GM21367 (cell line): ENCODE measurements around the gene TTC33.
A peak's percentile ranks its signal among the peaks of the same experiment; 100 is the strongest.
"Not testable (repeated sequence)": the region's sequence is repeated elsewhere in the genome, so short reads cannot be mapped to it uniquely, and the experiment has no call there.

Experiments used
- ATAC-seq: cut with Tn5 transposase; IDR thresholded peaks from one replicate; pipeline ENCODE4 v1.9.1; 2021; ENCODE audit not compliant: unreplicated experiment

Gene TTC33

GRCh38 chr5:40780199-40780598 lies 24.4 kb upstream of the TTC33 start:
- no peak for ATAC-seq

GRCh38 chr5:40779561-40779960 lies 23.8 kb upstream of the TTC33 start:
- no peak for ATAC-seq

GRCh38 chr5:40778133-40778532 lies 22.4 kb upstream of the TTC33 start:
- no peak for ATAC-seq

- no peak for ATAC-seq
These were observed 20.9 kb upstream of the TTC33 start for GRCh38 chr5:40776658-40776977.

GRCh38 chr5:40775846-40776657 lies 20.3 kb upstream of the TTC33 start:
- ATAC-seq: no peak

GRCh38 chr5:40775085-40775845 lies 19.5 kb upstream of the TTC33 start:
- ATAC-seq: no peak

GRCh38 chr5:40774623-40775022 lies 18.9 kb upstream of the TTC33 start:
- ATAC-seq: no peak

GRCh38 chr5:40770764-40771163 lies 15.0 kb upstream of the TTC33 start:
- no peak for ATAC-seq

DNA sequence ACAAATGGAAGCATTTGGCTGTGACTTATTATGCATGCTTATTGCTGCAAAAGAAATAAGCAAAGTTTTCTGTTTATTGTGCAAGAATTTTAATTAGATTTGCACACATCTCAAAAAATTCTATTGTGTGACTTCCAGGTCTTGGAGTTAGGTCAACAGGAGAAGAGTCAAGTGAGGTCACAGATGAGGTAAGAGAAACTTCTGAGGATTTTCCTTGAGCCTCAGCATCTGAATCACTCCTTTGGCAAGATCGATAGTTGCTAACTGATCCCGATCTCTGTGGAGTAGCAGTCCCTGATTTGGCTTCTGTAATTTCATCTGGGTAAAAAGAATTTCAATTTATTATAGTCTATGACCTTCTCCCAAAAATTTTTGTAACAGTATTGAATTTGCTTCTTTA lies 6.9 kb upstream of the TTC33 start:
- no peak for ATAC-seq

DNA sequence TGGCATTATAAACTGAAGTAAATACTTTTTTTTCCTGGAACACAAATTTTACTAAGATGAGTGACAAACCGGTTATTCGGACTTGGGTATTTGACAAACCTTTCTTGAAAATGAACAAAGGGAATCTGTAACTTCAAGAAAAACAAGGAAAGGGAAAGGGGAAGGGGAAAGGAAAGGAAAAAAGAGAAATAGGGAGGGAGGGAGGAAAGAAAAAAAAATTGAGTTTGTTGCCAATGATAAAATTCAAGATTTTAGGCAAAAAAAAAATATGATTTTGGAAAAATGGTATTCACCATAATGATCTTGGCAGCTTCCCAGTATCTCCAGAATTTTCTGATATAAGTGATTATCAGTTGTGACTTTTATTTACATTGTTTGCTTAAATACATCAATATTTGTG lies 1.6 kb upstream of the TTC33 start:
- ATAC-seq: no peak

GRCh38 chr5:40755093-40755406 lies 711 bp downstream of the TTC33 start:
- peak; percentile 81 for ATAC-seq

DNA sequence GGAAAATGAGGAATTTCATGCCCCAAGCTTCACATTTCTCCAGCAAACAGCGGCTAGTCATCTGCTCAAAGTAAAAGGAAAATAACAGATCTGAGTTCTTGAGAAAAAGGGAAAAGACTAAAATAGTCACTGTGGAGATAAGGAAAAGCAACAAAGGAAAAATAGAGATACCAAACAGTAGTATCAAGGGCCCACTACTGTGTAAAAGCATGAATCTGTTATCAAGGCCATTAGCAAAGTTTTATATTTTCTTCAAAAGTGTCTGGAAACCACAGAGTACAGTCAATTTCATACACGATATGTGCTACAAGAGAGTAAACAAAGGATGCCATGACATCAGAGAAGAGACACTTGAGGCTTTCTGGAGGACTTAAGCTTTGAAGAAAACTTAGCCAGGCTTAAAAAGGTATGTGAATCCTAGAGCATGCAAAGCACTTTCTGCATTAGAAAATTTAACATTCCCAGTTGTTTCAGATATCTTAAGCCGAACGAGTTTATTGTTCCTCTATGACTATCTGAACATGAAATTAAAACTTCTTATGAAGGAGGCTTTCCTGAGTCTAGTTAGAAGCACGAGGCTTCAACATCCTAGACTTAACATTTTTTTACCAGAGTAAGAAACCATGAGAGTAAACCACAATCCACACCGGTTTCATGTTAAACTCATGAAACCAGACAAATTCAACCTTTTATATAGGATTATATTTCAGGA lies 1.2 kb downstream of the TTC33 start:
- peak; percentile 11 for ATAC-seq

- no peak for ATAC-seq
These were observed 9.1 kb downstream of the TTC33 start for GRCh38 chr5:40746703-40747102.

DNA sequence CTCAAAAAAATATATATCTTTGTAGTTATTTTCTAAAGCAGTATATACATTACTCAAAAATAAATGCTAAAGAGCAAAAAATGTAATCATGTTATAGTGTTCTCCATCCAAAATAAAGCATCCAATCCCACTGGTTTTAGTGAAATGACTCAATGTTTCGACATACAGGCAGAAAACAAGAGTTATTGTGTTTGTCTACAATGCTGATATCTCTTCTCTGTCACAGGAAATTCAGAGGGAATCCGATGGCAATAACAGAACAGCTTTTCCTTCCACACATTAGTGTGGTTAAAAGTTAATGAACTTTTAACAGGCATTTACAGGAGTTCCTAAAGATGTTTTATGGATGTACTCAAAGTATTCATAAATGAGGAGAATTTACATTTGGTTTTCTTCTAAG lies 12.0 kb downstream of the TTC33 start:
- ATAC-seq: no peak

DNA sequence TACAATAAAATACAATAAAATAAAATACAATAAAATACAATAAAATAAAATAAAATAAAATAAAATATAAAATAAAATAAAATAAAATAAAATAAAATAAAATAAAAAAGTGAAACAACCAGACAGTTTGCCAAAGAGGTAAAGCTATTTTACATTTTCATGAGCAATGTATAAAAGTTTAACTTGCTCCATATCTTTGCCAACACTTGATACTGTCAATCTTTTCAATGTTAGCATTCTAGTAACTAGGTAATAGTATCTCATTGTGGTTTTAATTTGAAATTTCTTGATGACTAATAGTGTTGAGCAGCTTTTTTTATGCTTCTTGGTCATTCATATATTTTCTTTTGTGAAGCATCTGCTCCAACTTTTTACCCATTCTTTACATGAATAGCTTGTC lies 17.3 kb downstream of the TTC33 start:
- no peak for ATAC-seq

GRCh38 chr5:40736103-40736875 lies 19.5 kb downstream of the TTC33 start:
- ATAC-seq: peak; percentile 49

GRCh38 chr5:40735609-40736008 lies 20.2 kb downstream of the TTC33 start:
- ATAC-seq: no peak

DNA sequence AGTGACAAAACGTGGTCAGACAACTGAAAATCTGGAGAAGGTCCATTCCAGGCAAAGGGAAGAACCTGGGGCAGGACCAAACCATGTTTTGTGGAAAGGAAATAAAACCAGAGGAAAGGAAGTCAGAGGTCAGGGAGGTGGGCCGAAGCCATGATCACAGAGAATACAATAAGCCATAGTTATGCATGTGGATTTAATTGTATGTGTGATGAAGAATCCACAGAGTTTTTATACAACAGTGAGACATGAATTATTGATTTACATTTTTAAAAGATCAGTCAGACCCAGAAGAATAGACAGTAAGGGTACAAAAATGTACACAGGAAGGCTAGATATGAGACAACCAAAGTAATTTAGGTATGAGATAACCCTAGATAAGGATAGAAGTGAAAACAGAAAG lies 20.8 kb downstream of the TTC33 start:
- ATAC-seq: no peak

DNA sequence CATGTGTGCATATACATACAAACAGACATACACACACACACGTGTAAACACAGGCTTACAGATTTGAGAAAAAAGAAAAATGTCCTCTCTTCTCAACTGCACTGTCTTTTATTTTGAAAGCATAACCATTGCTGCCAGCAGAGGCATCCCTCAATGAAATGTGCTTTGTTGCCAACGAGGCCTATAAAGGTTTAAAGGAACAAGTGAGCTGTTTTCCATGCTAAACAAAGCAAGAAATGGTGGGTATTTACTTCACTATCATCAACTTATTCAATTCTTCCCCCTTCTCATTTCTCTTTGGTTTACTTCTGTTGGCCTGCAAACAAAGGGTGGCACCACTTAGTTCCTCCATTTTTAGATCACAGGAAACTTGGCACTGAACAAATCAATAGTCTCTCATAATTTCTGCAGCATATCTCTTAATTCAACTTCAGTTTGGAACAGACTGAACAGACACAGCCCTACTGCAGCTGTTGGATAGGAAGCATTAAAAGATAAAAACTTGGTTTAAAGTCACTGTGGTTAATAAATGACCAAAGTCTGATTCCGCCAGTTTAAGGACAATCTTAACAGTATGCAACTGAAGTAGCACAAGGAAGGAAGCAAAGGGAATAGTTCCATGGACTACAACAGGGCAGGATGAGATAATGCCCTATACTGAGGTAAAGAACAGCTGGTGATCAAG lies 21.7 kb downstream of the TTC33 start:
- ATAC-seq: no peak

GRCh38 chr5:40733434-40733833 lies 22.3 kb downstream of the TTC33 start:
- no peak for ATAC-seq

- not testable (repeated sequence) for ATAC-seq
These were observed 33.3 kb downstream of the TTC33 start for GRCh38 chr5:40722497-40722911.
